Glutamatergic neuron (in vitro differentiated cells): Measurements from ENCODE around the gene TULP1. TPM values are rescaled to one million over a fixed set of nuclear protein-coding genes. Genes with fewer than 3 reads are reported as not detected.

Experiments used
- DNase-seq: peaks from one replicate; pipeline ENCODE4 v3.0.0; 2022
- H3K27ac Mint-ChIP-seq: one replicate; pipeline ENCODE4 v1.8.0; 2020; ENCODE audit warnings: mild to moderate bottlenecking, mixed read lengths, inconsistent platforms; ENCODE audit not compliant: unreplicated experiment
- H3K27me3 Mint-ChIP-seq: one replicate; pipeline ENCODE4 v1.8.0; 2020; ENCODE audit warnings: mild to moderate bottlenecking, moderate library complexity, mixed read lengths, inconsistent platforms; ENCODE audit not compliant: unreplicated experiment
- H3K36me3 Mint-ChIP-seq: one replicate; pipeline ENCODE4 v1.8.0; 2020; ENCODE audit warnings: mild to moderate bottlenecking, mixed read lengths, inconsistent platforms; ENCODE audit not compliant: unreplicated experiment
- H3K4me1 Mint-ChIP-seq: one replicate; pipeline ENCODE4 v1.8.0; 2020; ENCODE audit warnings: mild to moderate bottlenecking, low read depth, mixed read lengths, inconsistent platforms; ENCODE audit not compliant: unreplicated experiment
- H3K4me3 Mint-ChIP-seq: one replicate; pipeline ENCODE4 v1.8.0; 2020; ENCODE audit warnings: mild to moderate bottlenecking, mixed read lengths, inconsistent platforms; ENCODE audit not compliant: unreplicated experiment
- H3K9me3 Mint-ChIP-seq: one replicate; pipeline ENCODE4 v1.8.0; 2020; ENCODE audit warnings: mild to moderate bottlenecking, moderate library complexity, mixed read lengths, inconsistent platforms; ENCODE audit not compliant: unreplicated experiment
- CTCF ChIP-seq: fragments of 200-600 bp; sonication (generic); IDR thresholded peaks from one replicate; pipeline ENCODE4 v1.5.0; 2021; ENCODE audit not compliant: partially characterized antibody, unreplicated experiment
- total RNA-seq: library from RNA; stranded (reverse); fragmentation: NEBNext Ultra II Directional; extraction: Animal tissue kit (Norgen Biotek cat#: 25700); gene quantifications from one replicate; pipeline ENCODE4 v1.2.1, GENCODE V29; 2021; ENCODE audit not compliant: unreplicated experiment

The TULP1 gene
- total RNA-seq, 1 donor from 2014 or later: not detected

- Mint-ChIP-seq H3K27me3 (peaks cover 16% of the 10 kb centered on the region), H3K36me3 (no peaks in the 10 kb centered on the region), H3K27ac (peak overlapping the region; percentile 83), H3K9me3 (peaks cover 10% of the 10 kb centered on the region), H3K4me3 (peak overlapping the region; percentile 90), H3K4me1 (peaks cover 49% of the 10 kb centered on the region)
- peak; percentile 66 for DNase-seq
- TF ChIP-seq CTCF: no peak
These were observed 16.5 kb downstream of the TULP1 start for GRCh38 chr6:35496036-35496840.

GRCh38 chr6:35495258-35496035 lies 17.2 kb downstream of the TULP1 start:
- no peaks in the 10 kb centered on the region for H3K36me3 Mint-ChIP-seq
- H3K9me3 Mint-ChIP-seq: peaks cover 13% of the 10 kb centered on the region
- H3K27me3 Mint-ChIP-seq: peaks cover 14% of the 10 kb centered on the region
- H3K4me1 Mint-ChIP-seq: peaks cover 47% of the 10 kb centered on the region
- H3K27ac Mint-ChIP-seq: peak overlapping the region; percentile 83
- TF ChIP-seq CTCF: no peak
- DNase-seq: peak; percentile 43
- peak overlapping the region; percentile 90 for H3K4me3 Mint-ChIP-seq

- peak overlapping the region; percentile 80 for H3K4me3 Mint-ChIP-seq
- peaks cover 14% of the 10 kb centered on the region for H3K9me3 Mint-ChIP-seq
- peaks cover 12% of the 10 kb centered on the region for H3K27me3 Mint-ChIP-seq
- peak; percentile 46 for DNase-seq
- peaks cover 42% of the 10 kb centered on the region for H3K4me1 Mint-ChIP-seq
- H3K36me3 Mint-ChIP-seq: no peaks in the 10 kb centered on the region
- H3K27ac Mint-ChIP-seq: peak overlapping the region; percentile 89
- no peak for TF ChIP-seq CTCF
These were observed 18.5 kb downstream of the TULP1 start for GRCh38 chr6:35494161-35494563.

GRCh38 chr6:35493307-35493983 lies 19.3 kb downstream of the TULP1 start:
- Mint-ChIP-seq H3K27me3 (peaks cover 10% of the 10 kb centered on the region), H3K4me1 (peaks cover 41% of the 10 kb centered on the region), H3K9me3 (peaks cover 14% of the 10 kb centered on the region), H3K36me3 (no peaks in the 10 kb centered on the region), H3K27ac (peak overlapping the region; percentile 89), H3K4me3 (peak overlapping the region; percentile 80)
- TF ChIP-seq CTCF: no peak
- no peak for DNase-seq

GRCh38 chr6:35492974-35493284 lies 19.8 kb downstream of the TULP1 start:
- peaks cover 43% of the 10 kb centered on the region for H3K4me1 Mint-ChIP-seq
- peaks cover 10% of the 10 kb centered on the region for H3K27me3 Mint-ChIP-seq
- no peaks in the 10 kb centered on the region for H3K36me3 Mint-ChIP-seq
- H3K9me3 Mint-ChIP-seq: peaks cover 13% of the 10 kb centered on the region
- no peak for TF ChIP-seq CTCF
- H3K4me3 Mint-ChIP-seq: peak overlapping the region; percentile 80
- no peak for DNase-seq
- peak overlapping the region; percentile 89 for H3K27ac Mint-ChIP-seq
